G401.6 (cell line): Measurements from ENCODE around the gene TUT7.
A peak's percentile ranks its signal among the peaks of the same experiment; 100 is the strongest.
"Not testable (repeated sequence)": the region's sequence is repeated elsewhere in the genome, so short reads cannot be mapped to it uniquely, and the experiment has no call there.

Source experiments
- FAIRE-seq: peaks from 2 replicates; lab custom pipeline; 2012; peaks lifted over from hg19 to GRCh38; lab: Jason Lieb, UNC

TUT7 gene

DNA sequence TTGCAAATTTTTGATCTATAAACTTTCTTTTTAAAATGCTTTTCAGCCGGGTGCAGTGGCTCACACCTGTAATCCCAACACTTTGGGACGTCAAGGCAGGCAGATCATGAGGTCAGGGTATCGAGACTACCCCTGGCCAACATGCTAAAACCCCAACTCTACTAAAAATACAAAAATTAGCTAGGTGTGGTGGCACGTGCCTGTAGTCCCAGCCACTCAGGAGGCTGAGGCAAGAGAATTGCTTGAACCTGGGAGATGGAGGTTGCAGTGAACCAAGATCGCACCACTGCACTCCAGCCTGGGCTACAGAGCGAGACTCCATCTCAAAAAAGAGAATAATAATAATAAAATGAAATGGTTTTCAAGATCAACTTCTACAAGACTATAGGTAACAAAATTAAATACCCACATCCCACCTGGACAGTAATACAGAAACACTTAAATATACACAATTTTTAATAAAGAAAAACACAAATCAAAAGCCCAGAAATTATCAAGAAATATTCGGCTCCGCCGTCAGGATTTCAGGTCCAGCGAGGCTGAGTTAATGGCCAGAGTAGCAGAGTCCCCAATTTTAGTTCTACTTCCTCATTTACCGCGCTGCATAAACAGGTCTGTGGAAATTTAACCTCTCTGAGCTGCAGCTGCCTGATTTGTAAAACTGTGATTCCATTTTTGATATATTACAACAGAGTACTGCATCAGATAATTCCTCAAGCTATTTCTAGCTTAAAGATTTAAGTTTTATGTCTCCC, 4.0 kb downstream of the TUT7 start:
- no peak for FAIRE-seq

GRCh38 chr9:86349271-86349670, 4.9 kb downstream of the TUT7 start:
- no peak for FAIRE-seq

GRCh38 chr9:86347991-86348390, 6.2 kb downstream of the TUT7 start:
- FAIRE-seq = no peak

DNA sequence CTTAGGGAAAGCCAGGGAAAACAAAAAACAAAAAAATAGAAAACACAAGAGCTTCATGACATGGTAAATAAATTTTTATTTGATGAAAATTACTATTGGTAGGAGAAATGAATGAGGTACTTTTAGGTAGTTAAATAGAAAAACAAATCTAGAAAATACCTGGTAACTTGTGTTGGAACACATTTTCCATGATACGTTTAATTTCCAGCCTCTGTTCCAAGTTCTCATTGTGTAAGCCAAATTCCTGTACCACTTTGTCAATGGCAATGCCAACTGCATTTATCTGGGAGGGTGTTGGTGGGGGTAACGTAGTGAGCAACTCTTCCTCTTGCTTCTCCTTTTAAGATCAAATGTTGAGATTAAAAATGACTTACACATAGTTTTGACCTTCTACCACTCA, 9.4 kb downstream of the TUT7 start:
- FAIRE-seq = no peak

- no peak for FAIRE-seq
Observed at GRCh38 chr9:86342269-86342668, 11.9 kb downstream of the TUT7 start.

GRCh38 chr9:86341007-86341491, 13.2 kb downstream of the TUT7 start:
- no peak for FAIRE-seq

DNA sequence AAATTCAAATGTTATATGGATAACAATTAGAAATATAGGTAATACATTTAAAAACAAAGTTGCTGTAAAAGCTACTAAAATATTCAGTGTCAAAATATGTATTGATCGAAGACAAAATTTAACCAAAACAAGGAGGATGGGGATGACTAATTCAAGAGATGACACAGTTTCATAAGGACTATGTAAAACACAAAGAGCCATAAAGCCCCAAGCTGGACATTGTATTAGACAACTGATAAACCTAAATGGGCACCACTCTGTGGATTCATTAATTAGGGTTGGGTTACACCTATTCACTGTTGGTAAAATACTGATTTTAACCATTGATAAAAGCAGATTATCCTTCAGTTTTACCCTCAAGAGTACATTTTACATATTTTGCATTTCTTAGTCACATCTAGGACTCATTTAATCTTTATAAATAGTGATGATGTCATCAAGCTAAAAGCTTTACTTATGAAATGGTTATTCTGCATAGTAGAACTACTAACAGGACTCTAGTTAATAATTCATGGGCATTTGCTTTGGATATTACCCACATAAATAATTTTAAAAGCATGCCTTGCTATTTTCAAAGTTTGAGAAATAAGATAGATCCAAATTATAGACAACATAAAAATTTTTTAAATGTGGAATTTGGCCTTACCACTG, 13.7 kb downstream of the TUT7 start:
- no peak for FAIRE-seq

DNA sequence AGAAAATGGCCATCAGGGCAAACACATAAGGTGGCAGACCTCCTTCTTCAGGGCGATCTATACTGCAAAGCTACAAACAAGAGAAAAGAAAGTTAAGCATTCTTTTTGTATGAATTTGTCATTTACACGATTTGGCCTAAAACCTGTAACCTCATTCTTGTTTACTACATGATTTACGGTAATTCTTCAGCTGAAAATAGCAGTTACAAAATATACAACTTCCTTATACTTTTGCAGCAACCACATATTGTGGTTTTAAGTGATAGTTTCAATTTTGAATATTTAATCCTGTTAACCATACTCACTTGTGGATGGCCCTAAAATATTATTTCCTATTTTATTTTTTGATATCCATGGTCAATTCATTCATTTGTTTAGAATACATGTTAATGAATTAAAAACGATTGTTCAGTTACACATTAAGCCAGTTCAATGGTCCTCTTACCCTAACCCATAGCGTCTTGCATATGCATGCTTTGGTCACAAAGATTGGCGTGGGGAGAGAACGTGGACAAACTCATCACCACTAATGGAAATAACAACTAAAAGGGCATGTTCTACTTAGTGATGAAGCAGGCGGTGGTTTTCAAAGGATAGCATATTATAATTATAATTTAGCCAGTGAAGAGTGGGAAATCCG, 16.6 kb downstream of the TUT7 start:
- peak; percentile 25 for FAIRE-seq

GRCh38 chr9:86336058-86336457, 18.2 kb downstream of the TUT7 start:
- FAIRE-seq = no peak

- FAIRE-seq = no peak
Observed at GRCh38 chr9:86333651-86334050, 20.6 kb downstream of the TUT7 start.

DNA sequence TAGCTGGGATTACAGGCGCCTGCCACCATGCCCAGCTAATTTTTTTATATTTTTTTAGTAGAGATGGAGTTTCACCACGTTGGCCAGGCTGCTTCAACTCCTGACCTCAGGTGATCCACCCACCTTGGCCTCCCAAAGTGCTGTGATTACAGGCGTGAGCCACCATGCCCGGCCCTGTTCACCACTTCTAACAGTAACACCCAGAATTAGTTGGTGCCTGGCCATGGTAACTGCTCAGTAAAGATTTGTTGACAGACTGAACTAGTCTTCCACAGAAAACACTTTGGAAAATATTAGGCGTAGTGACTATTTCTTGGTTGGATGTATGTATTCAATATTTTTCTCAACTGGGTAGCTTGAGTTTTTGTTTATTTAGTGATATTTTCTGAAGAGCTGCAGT, 24.0 kb downstream of the TUT7 start:
- FAIRE-seq = no peak

DNA sequence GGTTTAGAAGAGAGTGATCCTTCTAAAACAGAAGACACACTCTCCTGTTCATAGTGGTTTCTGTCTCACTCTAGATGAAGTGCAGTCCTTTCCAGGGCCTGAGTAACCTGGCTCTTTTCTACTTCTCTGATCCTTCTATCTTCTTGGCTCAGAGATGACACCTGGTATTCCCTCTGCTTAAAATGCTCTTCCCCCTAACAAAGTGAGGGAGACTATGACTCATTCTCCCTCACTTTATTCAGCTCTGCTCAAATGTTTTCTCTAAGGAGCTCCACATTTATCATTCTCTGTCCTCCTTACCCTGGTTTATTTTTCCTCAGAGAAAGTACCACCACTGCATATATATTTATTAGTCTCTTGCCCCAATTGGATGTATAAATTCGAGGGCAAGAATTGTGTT, 24.6 kb downstream of the TUT7 start:
- FAIRE-seq = no peak

DNA sequence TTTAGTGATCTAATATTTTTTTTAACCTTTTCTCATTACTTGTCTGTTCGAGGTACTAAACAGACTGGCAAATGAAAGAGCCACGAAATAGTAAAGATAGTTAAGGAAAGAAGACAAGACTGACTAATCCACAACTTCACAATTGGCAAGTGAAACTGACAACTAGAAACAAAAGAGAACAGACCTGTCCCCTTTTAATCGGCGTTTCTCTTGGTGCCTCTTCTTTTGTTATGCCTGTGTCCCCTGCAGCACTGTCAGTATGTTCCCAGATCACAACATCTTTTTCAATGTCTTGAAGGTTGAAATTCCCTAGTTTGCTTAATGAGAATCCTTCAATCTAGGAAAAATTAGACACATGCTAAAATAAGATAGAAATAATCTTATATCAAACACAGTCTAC, 26.1 kb downstream of the TUT7 start:
- no peak for FAIRE-seq

GRCh38 chr9:86326536-86326935, 27.7 kb downstream of the TUT7 start:
- no peak for FAIRE-seq

DNA sequence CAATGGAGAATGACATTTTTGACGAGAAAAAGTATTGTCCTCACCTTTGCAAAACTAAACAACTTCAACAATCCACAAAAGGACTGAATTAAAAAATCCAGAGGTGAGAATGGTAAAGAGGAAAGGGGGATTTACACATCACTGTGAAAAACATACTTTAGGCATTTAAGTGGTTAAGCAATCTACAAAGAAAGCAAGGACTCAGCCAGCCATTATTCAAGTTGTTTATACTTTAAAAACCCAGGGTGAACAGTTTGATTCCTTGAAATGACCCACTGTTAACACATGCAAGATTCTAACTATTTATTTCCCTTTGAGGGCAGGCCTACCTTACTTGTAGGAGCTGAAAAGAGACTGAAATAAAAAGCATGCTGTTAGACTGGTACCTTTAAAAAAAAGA, 29.3 kb downstream of the TUT7 start:
- no peak for FAIRE-seq

DNA sequence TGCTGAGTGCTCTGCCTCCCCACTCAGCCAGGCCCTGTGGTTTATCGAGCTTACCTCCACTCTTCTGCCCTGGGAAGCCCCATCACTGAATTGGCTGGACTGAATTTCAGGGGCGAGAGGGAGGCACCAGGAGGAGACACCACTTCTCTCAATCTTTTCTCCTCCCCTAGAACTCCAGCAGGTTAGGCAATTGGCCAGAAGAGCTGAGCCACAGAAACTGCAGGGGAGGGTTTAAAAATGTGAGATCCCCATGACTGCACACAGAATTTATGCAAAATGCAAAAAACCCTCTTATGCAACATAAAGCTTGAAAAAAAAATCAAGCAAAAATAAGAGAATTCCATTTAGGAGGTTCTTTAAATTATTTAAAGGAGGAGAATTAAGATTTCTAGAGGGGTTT, 29.9 kb downstream of the TUT7 start:
- no peak for FAIRE-seq

DNA sequence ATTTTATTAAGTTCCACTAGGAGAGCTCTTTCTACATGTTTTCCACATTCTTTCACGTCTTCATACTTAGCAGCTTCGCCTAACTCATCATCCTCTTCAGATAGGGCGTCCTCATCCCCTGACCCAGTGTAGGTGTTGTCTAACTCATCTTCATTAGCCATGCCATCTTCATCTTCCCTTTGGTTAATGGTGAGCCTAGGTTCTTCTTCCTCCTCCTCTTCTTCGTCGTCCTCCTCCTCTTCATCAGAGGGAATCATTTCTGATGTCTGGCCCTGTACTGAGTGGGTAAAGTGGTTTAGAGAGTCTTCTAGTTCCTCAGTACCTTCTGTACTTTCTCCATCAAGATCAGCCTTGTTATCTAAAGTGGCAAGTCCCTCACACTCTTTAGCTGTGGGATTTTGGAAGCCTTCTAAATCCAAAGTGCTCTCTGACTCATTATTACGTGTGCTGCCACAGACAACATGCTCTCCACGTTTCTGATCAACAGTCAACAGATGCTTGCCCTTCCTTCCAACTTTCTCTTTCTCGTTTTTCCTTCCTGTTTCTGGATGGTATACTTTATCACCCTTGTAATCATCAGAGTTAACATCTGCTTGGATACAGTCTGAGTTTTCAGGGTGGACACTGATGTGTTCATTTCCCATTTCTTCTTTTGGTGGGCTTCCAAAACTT, 31.1 kb downstream of the TUT7 start:
- no peak for FAIRE-seq

DNA sequence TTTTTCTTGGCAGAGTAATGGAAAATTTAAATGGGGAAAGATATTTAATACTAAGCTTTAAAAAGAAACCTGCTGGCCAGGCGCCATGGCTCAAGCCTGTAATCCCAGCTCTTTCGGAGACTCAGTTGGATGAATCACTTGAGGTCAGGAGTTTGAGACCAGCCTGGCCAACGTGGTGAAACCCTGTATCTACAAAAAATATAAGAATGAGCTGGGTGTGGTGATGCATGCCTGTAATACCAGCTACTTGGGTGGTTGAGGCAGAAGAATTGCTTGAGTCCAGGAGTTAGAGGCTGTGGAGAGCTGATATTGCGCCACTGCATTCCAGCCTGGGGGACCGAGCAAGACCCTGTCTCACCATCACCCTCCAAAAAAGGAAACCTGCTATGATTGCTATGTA, 32.8 kb downstream of the TUT7 start:
- FAIRE-seq = no peak

DNA sequence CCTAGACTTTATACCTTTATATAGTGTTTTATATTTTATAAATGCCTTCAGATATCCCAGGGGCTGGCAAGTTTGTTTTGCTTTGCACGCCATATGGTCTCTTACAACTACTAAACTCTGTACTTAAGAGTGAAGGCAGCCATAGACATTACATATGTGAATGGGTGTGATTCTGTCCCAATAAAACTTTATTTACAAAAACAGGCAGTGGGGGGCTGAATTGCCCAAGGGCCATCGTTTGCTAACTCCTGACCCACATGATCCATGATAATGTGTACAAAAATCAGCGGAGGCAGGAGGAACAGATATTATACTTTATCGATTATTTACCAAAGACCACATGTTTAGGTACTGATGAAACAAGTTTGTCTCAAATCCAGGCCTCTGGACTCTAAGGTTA, 36.0 kb downstream of the TUT7 start:
- FAIRE-seq = no peak

GRCh38 chr9:86315078-86315477, 39.1 kb downstream of the TUT7 start:
- FAIRE-seq = no peak

GRCh38 chr9:86312959-86313358, 41.3 kb downstream of the TUT7 start:
- FAIRE-seq = not testable (repeated sequence)

DNA sequence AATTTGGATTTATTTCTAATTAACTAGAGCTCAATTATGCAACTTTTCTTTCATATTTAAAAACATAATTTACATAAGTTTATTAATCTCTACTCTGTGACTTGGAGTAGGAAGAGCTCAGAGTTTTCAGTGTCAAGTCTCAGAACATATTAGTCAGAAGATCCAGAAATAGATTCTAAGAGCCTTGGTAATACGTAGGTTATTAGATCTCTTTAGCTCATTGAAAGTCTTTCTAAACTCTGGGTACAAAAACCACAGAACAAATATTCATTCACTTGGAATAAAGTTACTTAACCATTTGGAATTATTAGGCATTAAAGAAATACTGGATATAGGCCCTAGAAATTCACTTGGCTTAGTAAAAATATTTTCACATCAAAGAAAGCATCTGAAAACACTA, 45.5 kb downstream of the TUT7 start:
- no peak for FAIRE-seq

GRCh38 chr9:86304236-86304730, 49.9 kb downstream of the TUT7 start:
- no peak for FAIRE-seq
